Ovary (tissue), 3 donors: Measurements from ENCODE around the gene LPAR1.

Source experiments
- CTCF ChIP-seq, 3 donors: fragments of 450-650 bp in 2 of 3; fragments of 200-600 bp in 1 of 3; IDR thresholded peaks; one replicate each; pipeline versions ENCODE4 v1.5.1 to v1.8.0; 2016 to 2022; ENCODE audit warnings: antibody characterized with exemption in 3 of 3, mild to moderate bottlenecking in 1 of 3
- EP300 ChIP-seq: sonication (generic); formaldehyde crosslinking; IDR thresholded peaks from one replicate; pipeline ENCODE4 v1.6.1; 2017; ENCODE audit warnings: antibody characterized with exemption
- POLR2A ChIP-seq: fragments of 450-650 bp; IDR thresholded peaks from one replicate; pipeline ENCODE4 v1.6.1; 2017; ENCODE audit warnings: antibody characterized with exemption, mild to moderate bottlenecking, moderate library complexity
- donor health status: DM: no; HTN: no; CAD: no.

- TF ChIP-seq EP300, result no peak
- TF ChIP-seq CTCF (IDR thresholded peaks at IDR 0.05), result no peak
- no peak for TF ChIP-seq POLR2A
These were observed 129.4 kb downstream of the LPAR1 start for GRCh38 chr9:110908894-110909293.
